HEK293 (cell line): ENCODE measurements around the gene PPP2R5D.
A peak's percentile ranks its signal among the peaks of the same experiment; 100 is the strongest.

ENCODE experiments used
- CTCF ChIA-PET: fragments of 350-600 bp; formaldehyde crosslinking; extraction: SDS; loops from one replicate; lab custom pipeline; 2021; ENCODE audit warnings: antibody characterized with exemption; lab: Yijun Ruan, JAX
- POLR2A ChIA-PET: fragments of 300-600 bp; formaldehyde crosslinking; extraction: SDS; loops from one replicate; lab custom pipeline; 2020; ENCODE audit warnings: antibody characterized with exemption, inconsistent platforms; lab: Yijun Ruan, JAX
- H3K27ac ChIP-seq: fragments of 200-500 bp; sonication (Bioruptor generic); 2 replicates; pipeline ENCODE4 v1.5.1; 2014; ENCODE audit warnings: low read depth, low read length, control low read depth, inconsistent platforms; ENCODE audit errors: extremely low read depth
- H3K36me3 ChIP-seq, 2 experiments: fragments of 200-500 bp in 1 of 2; sonication (Bioruptor generic) in 1 of 2; 1 replicate in 1 of 2; 2 replicates in 1 of 2; pipeline ENCODE4 v1.5.1; 2014 to 2017; ENCODE audit warnings: inconsistent platforms in 2 of 2, low read length in 2 of 2; ENCODE audit not compliant: control insufficient read depth in 2 of 2, insufficient read depth in 1 of 2
- H3K4me1 ChIP-seq: fragments of 200-500 bp; sonication (Bioruptor generic); 2 replicates; pipeline ENCODE4 v1.5.1; 2014; ENCODE audit warnings: mild to moderate bottlenecking, low read length, inconsistent platforms; ENCODE audit not compliant: control insufficient read depth, insufficient read depth
- H3K4me3 ChIP-seq: 2 replicates; pipeline ENCODE4 v1.5.1; 2011; ENCODE audit warnings: low read depth, mild to moderate bottlenecking, control low read depth, low read length, moderate library complexity
- H3K9me3 ChIP-seq: fragments of 200-500 bp; sonication (Bioruptor generic); 2 replicates; pipeline ENCODE4 v1.5.1; 2014; ENCODE audit warnings: low read depth, low read length, inconsistent platforms; ENCODE audit not compliant: control insufficient read depth, insufficient read depth
- ATF2 ChIP-seq: fragments of 450-650 bp; formaldehyde crosslinking; IDR thresholded peaks from 2 replicates; pipeline ENCODE4 v1.5.1; 2016; ENCODE audit warnings: missing biosample characterization, missing genetic modification characterization, low read depth
- EGR2 ChIP-seq: fragments of 450-650 bp; formaldehyde crosslinking; IDR thresholded peaks from 2 replicates; pipeline ENCODE4 v1.5.1; 2016; ENCODE audit warnings: low read depth, missing biosample characterization, missing genetic modification characterization
- HOXC10 ChIP-seq: sonication (generic); formaldehyde crosslinking; IDR thresholded peaks from 2 replicates; pipeline ENCODE4 v1.8.1; 2023; ENCODE audit warnings: mild to moderate bottlenecking, missing genetic modification reagents
- MYNN ChIP-seq: fragments of 450-650 bp; formaldehyde crosslinking; IDR thresholded peaks from 2 replicates; pipeline ENCODE4 v1.5.1; 2016; ENCODE audit warnings: missing biosample characterization, missing genetic modification characterization, borderline replicate concordance
- MZF1 ChIP-seq: fragments of 450-650 bp; formaldehyde crosslinking; IDR thresholded peaks from 2 replicates; pipeline ENCODE4 v1.5.1; 2017; ENCODE audit warnings: missing biosample characterization, missing genetic modification characterization, borderline replicate concordance
- SCRT2 ChIP-seq: fragments of 450-650 bp; formaldehyde crosslinking; IDR thresholded peaks from 2 replicates; pipeline ENCODE4 v1.5.1; 2016; ENCODE audit warnings: missing biosample characterization, missing genetic modification characterization
- SETDB1 ChIP-seq: IDR thresholded peaks from one replicate; pipeline ENCODE4 v1.6.1; 2017; ENCODE audit warnings: mild to moderate bottlenecking, low read length, moderate library complexity, mixed read lengths; ENCODE audit not compliant: insufficient read length
- SP3 ChIP-seq: fragments of 450-650 bp; formaldehyde crosslinking; IDR thresholded peaks from 2 replicates; pipeline ENCODE4 v1.5.1; 2016; ENCODE audit warnings: missing biosample characterization, missing genetic modification characterization
- SP7 ChIP-seq: fragments of 450-650 bp; formaldehyde crosslinking; IDR thresholded peaks from 2 replicates; pipeline ENCODE4 v1.5.1; 2016; ENCODE audit warnings: missing biosample characterization, missing genetic modification characterization
- ZBTB17 ChIP-seq: fragments of 450-650 bp; formaldehyde crosslinking; IDR thresholded peaks from 2 replicates; pipeline ENCODE4 v1.5.1; 2016; ENCODE audit warnings: missing biosample characterization, missing genetic modification characterization
- ZBTB8A ChIP-seq: fragments of 450-650 bp; formaldehyde crosslinking; IDR thresholded peaks from 2 replicates; pipeline ENCODE4 v1.5.1; 2016; ENCODE audit warnings: missing biosample characterization, missing genetic modification characterization
- ZFHX2 ChIP-seq: fragments of 450-650 bp; formaldehyde crosslinking; conservative IDR thresholded peaks from 2 replicates; pipeline ENCODE4 v1.5.1; 2016; ENCODE audit warnings: missing biosample characterization, missing genetic modification characterization
- ZNF211 ChIP-seq: fragments of 450-650 bp; formaldehyde crosslinking; IDR thresholded peaks from 2 replicates; pipeline ENCODE4 v1.5.1; 2016; ENCODE audit warnings: low read depth, missing biosample characterization, missing genetic modification characterization
- ZNF239 ChIP-seq: fragments of 450-650 bp; formaldehyde crosslinking; IDR thresholded peaks from 2 replicates; pipeline ENCODE4 v1.5.1; 2016; ENCODE audit warnings: missing biosample characterization, missing genetic modification characterization
- ZNF266 ChIP-seq: fragments of 450-650 bp; formaldehyde crosslinking; IDR thresholded peaks from 2 replicates; pipeline ENCODE4 v1.5.1; 2016; ENCODE audit warnings: missing biosample characterization, missing genetic modification characterization, low read depth
- ZNF311 ChIP-seq: fragments of 450-650 bp; formaldehyde crosslinking; IDR thresholded peaks from 2 replicates; pipeline ENCODE4 v1.5.1; 2017; ENCODE audit warnings: missing biosample characterization, missing genetic modification characterization, borderline replicate concordance
- ZNF341 ChIP-seq: fragments of 450-650 bp; formaldehyde crosslinking; IDR thresholded peaks from 2 replicates; pipeline ENCODE4; 2016; ENCODE audit warnings: low read depth, missing biosample characterization, missing genetic modification characterization
- ZNF350 ChIP-seq: fragments of 450-650 bp; formaldehyde crosslinking; IDR thresholded peaks from 2 replicates; pipeline ENCODE4 v1.5.0; 2017; ENCODE audit warnings: missing biosample characterization, mild to moderate bottlenecking, missing genetic modification characterization
- ZNF354C ChIP-seq: fragments of 450-650 bp; formaldehyde crosslinking; IDR thresholded peaks from 2 replicates; pipeline ENCODE4 v1.5.1; 2016; ENCODE audit warnings: missing biosample characterization, missing genetic modification characterization, low read depth, borderline replicate concordance
- ZNF433 ChIP-seq: fragments of 450-650 bp; formaldehyde crosslinking; IDR thresholded peaks from 2 replicates; pipeline ENCODE4 v1.5.1; 2016; ENCODE audit warnings: missing biosample characterization, missing genetic modification characterization, low read depth
- ZNF473 ChIP-seq: fragments of 450-650 bp; formaldehyde crosslinking; IDR thresholded peaks from 2 replicates; pipeline ENCODE4 v1.5.1; 2017; ENCODE audit warnings: missing biosample characterization, missing genetic modification characterization
- ZNF510 ChIP-seq: fragments of 450-650 bp; formaldehyde crosslinking; IDR thresholded peaks from 2 replicates; pipeline ENCODE4 v1.5.1; 2018; ENCODE audit warnings: mild to moderate bottlenecking, missing genetic modification characterization, missing biosample characterization; ENCODE audit not compliant: insufficient replicate concordance
- ZNF747 ChIP-seq: fragments of 450-650 bp; formaldehyde crosslinking; IDR thresholded peaks from 2 replicates; pipeline ENCODE4 v1.5.1; 2016; ENCODE audit warnings: missing biosample characterization, missing genetic modification characterization
- ZNF777 ChIP-seq: fragments of 450-650 bp; formaldehyde crosslinking; IDR thresholded peaks from 2 replicates; pipeline ENCODE4 v1.5.1; 2017; ENCODE audit warnings: missing biosample characterization, missing genetic modification characterization, borderline replicate concordance
- ZNF792 ChIP-seq: fragments of 450-650 bp; formaldehyde crosslinking; IDR thresholded peaks from 2 replicates; pipeline ENCODE4 v1.5.1; 2016; ENCODE audit warnings: missing biosample characterization, missing genetic modification characterization
- ZNF837 ChIP-seq: fragments of 450-650 bp; formaldehyde crosslinking; IDR thresholded peaks from 2 replicates; pipeline ENCODE4 v1.5.1; 2016; ENCODE audit warnings: missing biosample characterization, missing genetic modification characterization
- ZNF843 ChIP-seq: fragments of 450-650 bp; formaldehyde crosslinking; IDR thresholded peaks from 2 replicates; pipeline ENCODE4 v1.5.1; 2016; ENCODE audit warnings: missing biosample characterization, missing genetic modification characterization
- TF ChIP-seq, protein P1 (sequence below): fragments of 450-650 bp; formaldehyde crosslinking; IDR thresholded peaks from 2 replicates; pipeline ENCODE4 v1.5.1; 2016; ENCODE audit warnings: missing biosample characterization, missing genetic modification characterization
- TF ChIP-seq, protein P2 (sequence below): fragments of 450-650 bp; formaldehyde crosslinking; IDR thresholded peaks from 2 replicates; pipeline ENCODE4 v1.5.1; 2016; ENCODE audit warnings: missing biosample characterization, missing genetic modification characterization
- TF ChIP-seq, protein P3 (sequence below): fragments of 450-650 bp; formaldehyde crosslinking; IDR thresholded peaks from 2 replicates; pipeline ENCODE4 v1.5.1; 2016; ENCODE audit warnings: missing biosample characterization, missing genetic modification characterization, borderline replicate concordance

The PPP2R5D gene

DNA sequence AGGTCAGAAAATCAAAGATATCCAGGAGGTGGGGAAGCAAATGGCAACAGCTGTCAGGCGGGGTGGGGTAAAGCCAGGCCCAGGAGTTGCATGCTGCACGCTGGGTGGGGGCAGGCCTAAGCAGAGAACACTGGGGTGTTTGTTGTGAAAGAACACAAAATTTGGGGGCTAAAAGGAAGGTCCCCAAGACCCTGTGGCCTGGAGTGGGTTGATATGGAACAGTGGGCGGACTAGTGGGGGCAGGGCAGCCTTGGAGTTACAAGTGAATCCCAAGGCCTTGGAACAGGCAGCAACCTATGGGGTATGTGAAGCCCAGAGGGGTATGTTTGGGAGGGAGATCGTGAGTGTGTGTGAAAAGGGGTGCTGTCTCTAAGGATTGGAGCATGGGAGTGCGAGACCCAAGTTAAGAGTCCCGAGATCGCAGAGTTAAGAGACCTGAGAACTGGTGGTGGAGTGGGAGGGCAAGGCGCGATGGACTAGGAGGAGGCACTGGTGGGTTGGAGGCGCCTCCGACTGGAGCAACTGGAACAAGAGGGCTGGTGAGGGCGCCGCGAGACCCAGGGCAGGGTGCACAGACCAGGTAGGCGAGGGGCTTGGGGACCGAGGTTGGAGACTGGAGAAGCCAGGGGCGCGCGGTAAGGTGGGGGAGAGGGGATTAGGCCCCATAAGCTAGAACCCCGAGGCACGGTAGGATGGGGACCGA, 68.6 kb downstream of the PPP2R5D start:
- Histone ChIP-seq H3K36me3 (peaks cover 23 to 74% of the 10 kb centered on the region in 2 experiments; a peak in 2 of 3 replicates), H3K27ac (peak overlapping the region; percentile 85)
- CTCF ChIA-PET = interaction anchor here (0.7 to 1.7 kb wide), 5 partner anchors 14 to 363 kb away, joined by 3 to 8 read pairs (median 3); no protein-coding TSS in a partner anchor
- TF ChIP-seq ZFHX2 = peak; percentile 83
- TF ChIP-seq ZNF350 (tag by site-specific recombination) = no peak
- TF ChIP-seq, protein P1, sequence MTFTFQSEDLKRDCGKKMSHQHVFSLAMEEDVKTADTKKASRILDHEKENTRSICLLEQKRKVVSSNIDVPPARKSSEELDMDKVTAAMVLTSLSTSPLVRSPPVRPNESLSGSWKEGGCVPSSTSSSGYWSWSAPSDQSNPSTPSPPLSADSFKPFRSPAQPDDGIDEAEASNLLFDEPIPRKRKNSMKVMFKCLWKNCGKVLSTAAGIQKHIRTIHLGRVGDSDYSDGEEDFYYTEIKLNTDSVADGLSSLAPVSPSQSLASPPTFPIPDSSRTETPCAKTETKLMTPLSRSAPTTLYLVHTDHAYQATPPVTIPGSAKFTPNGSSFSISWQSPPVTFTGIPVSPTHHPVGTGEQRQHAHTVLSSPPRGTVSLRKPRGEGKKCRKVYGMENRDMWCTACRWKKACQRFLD (tag by site-specific recombination) = no peak
- TF ChIP-seq ZNF341 (tag by site-specific recombination) = peak; percentile 41; the same call in 1 of the 2 replicates
- TF ChIP-seq EGR2 (tag by site-specific recombination) = peak; percentile 87
- TF ChIP-seq ZNF792 (tag by site-specific recombination) = no peak
- no peak for TF ChIP-seq ZNF354C (tag by site-specific recombination)
- no peak for TF ChIP-seq ZNF311 (tag by site-specific recombination)
- TF ChIP-seq ZNF211 = no peak
- no peak for TF ChIP-seq SETDB1
- TF ChIP-seq ZNF843 (tag by site-specific recombination) = no peak
- TF ChIP-seq ZNF473 (tag by site-specific recombination) = no peak
- no peak for TF ChIP-seq MZF1 (tag by site-specific recombination)
- TF ChIP-seq, protein P2, sequence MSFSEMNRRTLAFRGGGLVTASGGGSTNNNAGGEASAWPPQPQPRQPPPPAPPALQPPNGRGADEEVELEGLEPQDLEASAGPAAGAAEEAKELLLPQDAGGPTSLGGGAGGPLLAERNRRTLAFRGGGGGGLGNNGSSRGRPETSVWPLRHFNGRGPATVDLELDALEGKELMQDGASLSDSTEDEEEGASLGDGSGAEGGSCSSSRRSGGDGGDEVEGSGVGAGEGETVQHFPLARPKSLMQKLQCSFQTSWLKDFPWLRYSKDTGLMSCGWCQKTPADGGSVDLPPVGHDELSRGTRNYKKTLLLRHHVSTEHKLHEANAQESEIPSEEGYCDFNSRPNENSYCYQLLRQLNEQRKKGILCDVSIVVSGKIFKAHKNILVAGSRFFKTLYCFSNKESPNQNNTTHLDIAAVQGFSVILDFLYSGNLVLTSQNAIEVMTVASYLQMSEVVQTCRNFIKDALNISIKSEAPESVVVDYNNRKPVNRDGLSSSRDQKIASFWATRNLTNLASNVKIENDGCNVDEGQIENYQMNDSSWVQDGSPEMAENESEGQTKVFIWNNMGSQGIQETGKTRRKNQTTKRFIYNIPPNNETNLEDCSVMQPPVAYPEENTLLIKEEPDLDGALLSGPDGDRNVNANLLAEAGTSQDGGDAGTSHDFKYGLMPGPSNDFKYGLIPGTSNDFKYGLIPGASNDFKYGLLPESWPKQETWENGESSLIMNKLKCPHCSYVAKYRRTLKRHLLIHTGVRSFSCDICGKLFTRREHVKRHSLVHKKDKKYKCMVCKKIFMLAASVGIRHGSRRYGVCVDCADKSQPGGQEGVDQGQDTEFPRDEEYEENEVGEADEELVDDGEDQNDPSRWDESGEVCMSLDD = no peak
- TF ChIP-seq ZNF747 = no peak
- no peak for TF ChIP-seq ZNF510 (tag by site-specific recombination)
- TF ChIP-seq, protein P3, sequence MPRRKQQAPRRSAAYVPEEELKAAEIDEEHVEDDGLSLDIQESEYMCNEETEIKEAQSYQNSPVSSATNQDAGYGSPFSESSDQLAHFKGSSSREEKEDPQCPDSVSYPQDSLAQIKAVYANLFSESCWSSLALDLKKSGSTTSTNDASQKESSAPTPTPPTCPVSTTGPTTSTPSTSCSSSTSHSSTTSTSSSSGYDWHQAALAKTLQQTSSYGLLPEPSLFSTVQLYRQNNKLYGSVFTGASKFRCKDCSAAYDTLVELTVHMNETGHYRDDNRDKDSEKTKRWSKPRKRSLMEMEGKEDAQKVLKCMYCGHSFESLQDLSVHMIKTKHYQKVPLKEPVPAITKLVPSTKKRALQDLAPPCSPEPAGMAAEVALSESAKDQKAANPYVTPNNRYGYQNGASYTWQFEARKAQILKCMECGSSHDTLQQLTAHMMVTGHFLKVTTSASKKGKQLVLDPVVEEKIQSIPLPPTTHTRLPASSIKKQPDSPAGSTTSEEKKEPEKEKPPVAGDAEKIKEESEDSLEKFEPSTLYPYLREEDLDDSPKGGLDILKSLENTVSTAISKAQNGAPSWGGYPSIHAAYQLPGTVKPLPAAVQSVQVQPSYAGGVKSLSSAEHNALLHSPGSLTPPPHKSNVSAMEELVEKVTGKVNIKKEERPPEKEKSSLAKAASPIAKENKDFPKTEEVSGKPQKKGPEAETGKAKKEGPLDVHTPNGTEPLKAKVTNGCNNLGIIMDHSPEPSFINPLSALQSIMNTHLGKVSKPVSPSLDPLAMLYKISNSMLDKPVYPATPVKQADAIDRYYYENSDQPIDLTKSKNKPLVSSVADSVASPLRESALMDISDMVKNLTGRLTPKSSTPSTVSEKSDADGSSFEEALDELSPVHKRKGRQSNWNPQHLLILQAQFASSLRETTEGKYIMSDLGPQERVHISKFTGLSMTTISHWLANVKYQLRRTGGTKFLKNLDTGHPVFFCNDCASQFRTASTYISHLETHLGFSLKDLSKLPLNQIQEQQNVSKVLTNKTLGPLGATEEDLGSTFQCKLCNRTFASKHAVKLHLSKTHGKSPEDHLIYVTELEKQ (tag by site-specific recombination) = 0 out of 2 replicates have a peak, but pooled peaks have one; percentile 32
- no peak for TF ChIP-seq ZNF433
- no peak for TF ChIP-seq ZBTB8A (tag by site-specific recombination)
- TF ChIP-seq SCRT2 (tag by site-specific recombination) = peak; percentile 65; the same call in 1 of the 2 replicates
- TF ChIP-seq ZNF266 (tag by site-specific recombination) = 0 out of 2 replicates have a peak, but pooled peaks have one; percentile 14
- TF ChIP-seq ZNF837 (tag by site-specific recombination) = peak; percentile 64; the same call in 1 of the 2 replicates
- peak; percentile 12 for TF ChIP-seq ZBTB17 (tag by site-specific recombination)
- TF ChIP-seq ZNF239 (tag by site-specific recombination) = no peak
- TF ChIP-seq SP3 = no peak
- TF ChIP-seq MYNN = peak; percentile 96
- TF ChIP-seq HOXC10 (CRISPR knock-in tag) = 0 out of 2 replicates have a peak, but pooled peaks have one; percentile 47
- TF ChIP-seq ATF2 = no peak
- no peak; the same call in 1 of the 2 replicates for TF ChIP-seq ZNF777 (tag by site-specific recombination)
- TF ChIP-seq SP7 = no peak

More for the DNA sequence above, 68.6 kb downstream of the PPP2R5D start:
- no peaks in the 10 kb centered on the region for H3K9me3 ChIP-seq
- H3K4me1 ChIP-seq = peaks cover 4% of the 10 kb centered on the region
- H3K4me3 ChIP-seq = peak overlapping the region; percentile 74
- POLR2A ChIA-PET = interaction anchor here (0.8 to 3.4 kb wide), 24 partner anchors 10 to 464 kb away, joined by 3 to 50 read pairs (median 10); partner anchors contain the start of genes CNPY3, CUL9, KLHDC3 and MEA1
